Fibroblast of pulmonary artery (primary cell): ENCODE data around the gene EIF4G3.

Experiments
- DNase-seq: peaks from one replicate; pipeline ENCODE4 v3.0.0-alpha.2; 2010; ENCODE audit warnings: low read depth
- H3K4me3 ChIP-seq: replicated peaks from 2 replicates; pipeline ENCODE4 v1.5.1; 2011; ENCODE audit warnings: low read depth, mild to moderate bottlenecking, control low read depth, low read length, moderate library complexity
- TF ChIP-seq, protein P1 (sequence below): IDR thresholded peaks from 2 replicates; pipeline ENCODE4 v1.5.1; 2011; ENCODE audit warnings: mild to moderate bottlenecking, control low read depth, low read length, inconsistent platforms; ENCODE audit errors: missing control alignments

Gene EIF4G3

DNA sequence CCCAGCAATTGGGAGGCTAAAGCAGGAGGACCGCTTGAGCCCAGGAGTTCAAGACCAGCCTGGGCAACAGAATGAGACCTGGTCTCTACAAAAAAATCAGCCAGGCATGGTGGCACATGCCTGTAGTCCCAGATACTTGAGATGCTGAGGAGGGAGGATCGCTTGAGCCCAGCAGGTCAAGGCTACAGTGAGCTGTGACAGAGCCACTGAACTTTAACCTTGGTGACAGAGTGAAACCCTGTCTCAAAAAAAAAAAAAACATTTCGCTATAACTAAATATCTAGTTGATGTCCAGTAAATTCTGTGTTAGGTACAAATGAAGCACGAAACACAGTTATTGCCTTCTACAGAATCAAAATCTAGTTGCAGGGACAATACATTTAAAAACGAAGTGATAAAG is 293.9 kb downstream of the EIF4G3 start:
- no peak overlapping the region for H3K4me3 ChIP-seq
- no peak for DNase-seq
- TF ChIP-seq, protein P1, sequence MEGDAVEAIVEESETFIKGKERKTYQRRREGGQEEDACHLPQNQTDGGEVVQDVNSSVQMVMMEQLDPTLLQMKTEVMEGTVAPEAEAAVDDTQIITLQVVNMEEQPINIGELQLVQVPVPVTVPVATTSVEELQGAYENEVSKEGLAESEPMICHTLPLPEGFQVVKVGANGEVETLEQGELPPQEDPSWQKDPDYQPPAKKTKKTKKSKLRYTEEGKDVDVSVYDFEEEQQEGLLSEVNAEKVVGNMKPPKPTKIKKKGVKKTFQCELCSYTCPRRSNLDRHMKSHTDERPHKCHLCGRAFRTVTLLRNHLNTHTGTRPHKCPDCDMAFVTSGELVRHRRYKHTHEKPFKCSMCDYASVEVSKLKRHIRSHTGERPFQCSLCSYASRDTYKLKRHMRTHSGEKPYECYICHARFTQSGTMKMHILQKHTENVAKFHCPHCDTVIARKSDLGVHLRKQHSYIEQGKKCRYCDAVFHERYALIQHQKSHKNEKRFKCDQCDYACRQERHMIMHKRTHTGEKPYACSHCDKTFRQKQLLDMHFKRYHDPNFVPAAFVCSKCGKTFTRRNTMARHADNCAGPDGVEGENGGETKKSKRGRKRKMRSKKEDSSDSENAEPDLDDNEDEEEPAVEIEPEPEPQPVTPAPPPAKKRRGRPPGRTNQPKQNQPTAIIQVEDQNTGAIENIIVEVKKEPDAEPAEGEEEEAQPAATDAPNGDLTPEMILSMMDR, result no peak

DNA sequence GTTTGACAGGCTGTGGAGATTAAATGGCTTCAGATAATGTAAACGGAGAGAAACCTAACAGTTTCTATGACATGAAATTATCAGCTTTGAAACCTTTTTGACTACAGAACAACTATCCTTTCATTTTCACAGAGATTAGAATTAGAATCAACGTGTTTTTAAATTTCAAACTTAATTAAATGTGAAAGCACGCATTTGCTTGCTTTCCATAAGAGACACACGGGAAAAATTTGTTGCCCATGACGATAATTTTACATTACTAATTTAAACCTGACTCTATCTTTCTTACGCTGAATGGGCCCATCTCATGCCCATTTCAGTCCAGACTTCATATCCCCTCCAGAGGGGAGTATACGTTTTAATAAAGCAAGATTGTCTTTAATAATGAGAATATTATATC is 297.9 kb downstream of the EIF4G3 start:
- TF ChIP-seq, protein P1, result no peak
- DNase-seq, result no peak
- H3K4me3 ChIP-seq, result no peak overlapping the region

- TF ChIP-seq, protein P1, result no peak
- H3K4me3 ChIP-seq, result no peak overlapping the region
Observed at GRCh38 chr1:20875198-20875973, 301.3 kb downstream of the EIF4G3 start.

GRCh38 chr1:20873311-20873710 is 303.4 kb downstream of the EIF4G3 start:
- no peak for DNase-seq
- H3K4me3 ChIP-seq, result no peak overlapping the region
- TF ChIP-seq, protein P1, result no peak

More at GRCh38 chr1:20875198-20875973, 301.3 kb downstream of the EIF4G3 start:
- DNase-seq, result no peak

GRCh38 chr1:20871419-20871818 is 305.3 kb downstream of the EIF4G3 start:
- H3K4me3 ChIP-seq, result no peak overlapping the region
- no peak for DNase-seq
- TF ChIP-seq, protein P1, result no peak

DNA sequence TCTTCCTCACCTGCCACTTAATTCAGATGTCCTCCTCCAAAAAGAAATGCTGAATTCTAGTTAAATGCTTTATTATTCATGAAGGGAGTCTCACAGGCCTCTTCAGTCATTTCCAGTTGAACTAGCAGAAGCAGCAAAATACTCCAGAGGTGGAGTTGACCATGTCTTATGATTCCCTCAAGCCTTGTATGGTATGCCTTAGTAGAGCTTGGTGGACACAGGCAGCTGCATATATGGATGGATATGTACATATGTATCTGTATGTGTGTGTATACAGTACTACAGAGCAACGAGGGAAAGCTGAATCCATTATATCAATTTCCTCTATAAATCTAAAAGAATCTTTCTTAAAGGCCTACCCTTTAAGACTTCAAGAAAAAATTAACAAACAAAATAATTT is 306.0 kb downstream of the EIF4G3 start:
- DNase-seq, result no peak
- H3K4me3 ChIP-seq, result no peak overlapping the region
- TF ChIP-seq, protein P1, result no peak

GRCh38 chr1:20868263-20868662 is 308.4 kb downstream of the EIF4G3 start:
- TF ChIP-seq, protein P1, result no peak
- H3K4me3 ChIP-seq, result no peak overlapping the region
- no peak for DNase-seq
